HEK293 (cell line): ENCODE results near the gene ZCCHC24.

ENCODE experiments used
- CTCF ChIA-PET: fragments of 350-600 bp; formaldehyde crosslinking; extraction: SDS; loops from one replicate; lab custom pipeline; 2021; ENCODE audit warnings: antibody characterized with exemption; lab: Yijun Ruan, JAX
- POLR2A ChIA-PET: fragments of 300-600 bp; formaldehyde crosslinking; extraction: SDS; loops from one replicate; lab custom pipeline; 2020; ENCODE audit warnings: antibody characterized with exemption, inconsistent platforms; lab: Yijun Ruan, JAX
- H3K27ac ChIP-seq: fragments of 200-500 bp; sonication (Bioruptor generic); 2 replicates; pipeline ENCODE4 v1.5.1; 2014; ENCODE audit warnings: low read depth, low read length, control low read depth, inconsistent platforms; ENCODE audit errors: extremely low read depth
- H3K36me3 ChIP-seq, 2 experiments: fragments of 200-500 bp in 1 of 2; sonication (Bioruptor generic) in 1 of 2; 1 replicate in 1 of 2; 2 replicates in 1 of 2; pipeline ENCODE4 v1.5.1; 2014 to 2017; ENCODE audit warnings: inconsistent platforms in 2 of 2, low read length in 2 of 2; ENCODE audit not compliant: control insufficient read depth in 2 of 2, insufficient read depth in 1 of 2
- H3K4me1 ChIP-seq: fragments of 200-500 bp; sonication (Bioruptor generic); 2 replicates; pipeline ENCODE4 v1.5.1; 2014; ENCODE audit warnings: mild to moderate bottlenecking, low read length, inconsistent platforms; ENCODE audit not compliant: control insufficient read depth, insufficient read depth
- H3K4me3 ChIP-seq: 2 replicates; pipeline ENCODE4 v1.5.1; 2011; ENCODE audit warnings: low read depth, mild to moderate bottlenecking, control low read depth, low read length, moderate library complexity
- H3K9me3 ChIP-seq: fragments of 200-500 bp; sonication (Bioruptor generic); 2 replicates; pipeline ENCODE4 v1.5.1; 2014; ENCODE audit warnings: low read depth, low read length, inconsistent platforms; ENCODE audit not compliant: control insufficient read depth, insufficient read depth
- IKZF3 ChIP-seq: fragments of 450-650 bp; IDR thresholded peaks from 2 replicates; pipeline ENCODE4 v1.5.0; 2018; ENCODE audit warnings: missing biosample characterization, mild to moderate bottlenecking, missing genetic modification characterization, moderate library complexity
- KLF9 ChIP-seq: fragments of 450-650 bp; formaldehyde crosslinking; IDR thresholded peaks from 2 replicates; pipeline ENCODE4 v1.5.1; 2016; ENCODE audit warnings: missing biosample characterization, missing genetic modification characterization, low read depth
- PRDM2 ChIP-seq: fragments of 450-650 bp; formaldehyde crosslinking; IDR thresholded peaks from 2 replicates; pipeline ENCODE4 v1.5.1; 2016; ENCODE audit warnings: missing biosample characterization, missing genetic modification characterization, borderline replicate concordance
- RBAK ChIP-seq: fragments of 450-650 bp; formaldehyde crosslinking; IDR thresholded peaks from 2 replicates; pipeline ENCODE4 v1.5.1; 2016; ENCODE audit warnings: missing biosample characterization, missing genetic modification characterization
- SCRT2 ChIP-seq: fragments of 450-650 bp; formaldehyde crosslinking; IDR thresholded peaks from 2 replicates; pipeline ENCODE4 v1.5.1; 2016; ENCODE audit warnings: missing biosample characterization, missing genetic modification characterization
- ZBTB17 ChIP-seq: fragments of 450-650 bp; formaldehyde crosslinking; IDR thresholded peaks from 2 replicates; pipeline ENCODE4 v1.5.1; 2016; ENCODE audit warnings: missing biosample characterization, missing genetic modification characterization
- ZBTB26 ChIP-seq: fragments of 450-650 bp; formaldehyde crosslinking; optimal IDR thresholded peaks from 2 replicates; pipeline ENCODE3; 2016; ENCODE audit warnings: missing biosample characterization, mild to moderate bottlenecking, missing genetic modification characterization
- ZBTB8A ChIP-seq: fragments of 450-650 bp; formaldehyde crosslinking; IDR thresholded peaks from 2 replicates; pipeline ENCODE4 v1.5.1; 2016; ENCODE audit warnings: missing biosample characterization, missing genetic modification characterization
- ZFP69B ChIP-seq: fragments of 450-650 bp; formaldehyde crosslinking; IDR thresholded peaks from 2 replicates; pipeline ENCODE4 v1.5.1; 2016; ENCODE audit warnings: missing biosample characterization, missing genetic modification characterization
- ZNF121 ChIP-seq: fragments of 450-650 bp; formaldehyde crosslinking; IDR thresholded peaks from 2 replicates; pipeline ENCODE4 v1.5.1; 2016; ENCODE audit warnings: missing biosample characterization, missing genetic modification characterization
- ZNF138 ChIP-seq: fragments of 450-650 bp; formaldehyde crosslinking; IDR thresholded peaks from 2 replicates; pipeline ENCODE4 v1.5.1; 2016; ENCODE audit warnings: missing biosample characterization, missing genetic modification characterization, borderline replicate concordance
- ZNF366 ChIP-seq: fragments of 450-650 bp; formaldehyde crosslinking; conservative IDR thresholded peaks from 2 replicates; pipeline ENCODE4 v1.5.1; 2016; ENCODE audit warnings: missing biosample characterization, missing genetic modification characterization
- ZNF391 ChIP-seq: fragments of 450-650 bp; formaldehyde crosslinking; IDR thresholded peaks from 2 replicates; pipeline ENCODE4 v1.5.1; 2016; ENCODE audit warnings: low read depth, missing biosample characterization, missing genetic modification characterization, borderline replicate concordance
- ZNF549 ChIP-seq: fragments of 450-650 bp; IDR thresholded peaks from 2 replicates; pipeline ENCODE4 v1.5.1; 2018; ENCODE audit warnings: missing biosample characterization, missing genetic modification characterization, mild to moderate bottlenecking, inconsistent platforms, moderate library complexity
- ZNF626 ChIP-seq: fragments of 450-650 bp; sonication (Bioruptor Pico); formaldehyde crosslinking; IDR thresholded peaks from 2 replicates; pipeline ENCODE4 v1.5.1; 2018; ENCODE audit warnings: missing biosample characterization, missing genetic modification characterization, inconsistent platforms
- ZNF776 ChIP-seq: fragments of 450-650 bp; formaldehyde crosslinking; IDR thresholded peaks from 2 replicates; pipeline ENCODE4 v1.5.0; 2017; ENCODE audit warnings: missing biosample characterization, missing genetic modification characterization, borderline replicate concordance

ZCCHC24 gene

GRCh38 chr10:79380946-79381721 is 64.3 kb downstream of the ZCCHC24 start:
- H3K4me1 ChIP-seq, result peaks cover 4% of the 10 kb centered on the region

More at GRCh38 chr10:79380946-79381721, 64.3 kb downstream of the ZCCHC24 start:
- ChIA-PET CTCF (interaction anchor here (0.5 to 1.4 kb wide), 3 partner anchors 9 to 86 kb away, joined by 3 read pairs; no protein-coding TSS in a partner anchor), POLR2A (no interaction called here)
- H3K9me3 ChIP-seq, result no peaks in the 10 kb centered on the region
- no peak for TF ChIP-seq ZNF138 (tag by site-specific recombination)
- TF ChIP-seq ZBTB26, result no peak
- peak; percentile 30; the same call in 1 of the 2 replicates for TF ChIP-seq SCRT2 (tag by site-specific recombination)
- TF ChIP-seq ZNF776 (tag by site-specific recombination), result no peak
- TF ChIP-seq ZNF626 (tag by site-specific recombination), result no peak
- no peak for TF ChIP-seq KLF9 (tag by site-specific recombination)
- TF ChIP-seq IKZF3 (tag by site-specific recombination), result no peak
- no peak for TF ChIP-seq ZBTB8A
- TF ChIP-seq ZNF366 (tag by site-specific recombination), result no peak
- TF ChIP-seq ZNF549 (tag by site-specific recombination), result no peak
- no peak for TF ChIP-seq ZNF121
- no peak for TF ChIP-seq PRDM2 (tag by site-specific recombination)
- TF ChIP-seq ZNF391 (tag by site-specific recombination), result no peak
- peak; percentile 74; the same call in 1 of the 2 replicates for TF ChIP-seq ZFP69B
- TF ChIP-seq ZBTB17, result no peak
- no peak for TF ChIP-seq RBAK (tag by site-specific recombination)
- H3K36me3 ChIP-seq, result no peaks in the 10 kb centered on the region
- no peak overlapping the region for H3K4me3 ChIP-seq
- no peak overlapping the region for H3K27ac ChIP-seq
